Stimulated activated CD4-positive, alpha-beta T cell treated with anti-CD3 and anti-CD28 coated beads, Interleukin-1b, Interleukin-23, amount 100 ng/mL, for 4 hours (primary cell): ENCODE data around the gene IQCB1.
"Not testable (repeated sequence)": the region's sequence is repeated elsewhere in the genome, so short reads cannot be mapped to it uniquely, and the experiment has no call there.

ENCODE experiments used
- DNase-seq, 2 donors: peaks; one replicate each; pipeline ENCODE4 v3.0.0-alpha.2; 2020; ENCODE audit warnings: low read depth in 2 of 2

The IQCB1 gene

GRCh38 chr3:121748680-121749275, 86.1 kb downstream of the IQCB1 start:
- DNase-seq, result no peak

- no peak for DNase-seq
These were observed 86.9 kb downstream of the IQCB1 start for GRCh38 chr3:121747976-121748375.

DNA sequence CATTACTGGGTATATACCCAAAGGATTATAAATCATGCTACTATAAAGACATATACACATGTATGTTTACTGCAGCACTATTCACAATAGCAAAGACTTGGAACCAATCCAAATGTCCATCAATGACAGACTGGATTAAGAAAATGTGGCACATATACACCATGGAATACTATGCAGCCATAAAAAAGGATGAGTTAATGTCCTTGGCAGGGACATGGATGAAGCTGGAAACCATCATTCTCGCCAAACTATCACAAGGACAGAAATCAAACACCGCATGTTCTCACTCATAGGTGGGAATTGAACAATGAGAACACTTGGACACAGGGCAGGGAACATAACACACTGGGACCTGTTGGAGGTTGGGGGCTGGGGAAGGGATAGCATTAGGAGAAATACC, 91.8 kb downstream of the IQCB1 start:
- DNase-seq, result not testable (repeated sequence)

DNA sequence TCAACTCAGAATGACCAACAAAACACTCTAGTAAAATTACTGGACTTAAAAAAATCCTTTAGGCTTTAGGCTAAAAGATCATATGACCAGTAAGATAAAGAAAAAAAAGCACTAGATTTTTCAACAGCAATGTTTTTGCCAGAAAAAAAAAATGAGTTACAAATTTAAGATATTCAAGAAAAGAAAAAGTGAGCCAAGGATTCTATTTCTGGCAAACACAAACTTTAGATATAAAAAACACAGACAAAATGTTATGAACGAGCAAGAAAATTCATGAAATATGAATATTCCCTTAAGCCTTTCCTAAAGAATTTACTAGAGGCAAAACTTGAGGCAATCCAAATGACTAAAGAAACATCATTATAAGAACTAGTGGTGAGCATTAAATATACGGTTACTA, 94.0 kb downstream of the IQCB1 start:
- no peak for DNase-seq

GRCh38 chr3:121739902-121740301, 95.0 kb downstream of the IQCB1 start:
- DNase-seq, result no peak

DNA sequence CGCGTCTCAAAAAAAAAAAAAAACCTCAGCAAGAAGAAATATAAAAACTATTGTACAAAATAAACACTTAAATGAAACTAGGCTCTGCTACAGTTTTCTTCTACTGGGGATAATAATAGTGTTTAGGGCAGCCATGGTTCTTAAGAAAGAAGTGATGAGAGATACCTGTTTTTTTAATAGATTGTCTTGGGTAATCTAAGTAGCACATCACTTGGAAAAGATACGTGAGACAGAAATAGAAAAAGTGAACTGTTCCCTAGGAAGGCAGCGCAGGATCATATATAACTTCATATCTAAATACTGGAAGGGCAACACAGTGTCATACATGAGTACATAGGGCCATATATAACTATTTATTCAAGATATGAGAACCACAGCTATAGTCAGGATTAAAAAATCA, 97.2 kb downstream of the IQCB1 start:
- no peak for DNase-seq

DNA sequence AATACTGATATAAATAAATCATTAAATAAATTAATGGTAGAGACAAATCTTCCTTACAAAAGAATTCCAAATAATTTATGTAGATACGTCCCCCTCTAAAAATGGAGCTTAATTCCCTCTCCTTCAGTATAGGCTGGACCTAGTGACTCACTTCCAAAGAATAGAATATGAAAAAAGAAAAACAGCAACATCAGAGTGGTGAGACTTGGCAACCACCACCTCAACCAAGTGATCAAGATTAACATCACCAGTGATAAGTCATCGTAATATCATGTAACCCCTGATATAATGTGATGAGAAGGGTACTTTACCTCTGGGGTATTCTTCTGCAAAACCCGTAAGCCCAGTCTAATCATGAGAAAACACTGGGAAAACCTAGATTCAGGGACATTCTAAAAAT, 98.7 kb downstream of the IQCB1 start:
- DNase-seq, result no peak

DNA sequence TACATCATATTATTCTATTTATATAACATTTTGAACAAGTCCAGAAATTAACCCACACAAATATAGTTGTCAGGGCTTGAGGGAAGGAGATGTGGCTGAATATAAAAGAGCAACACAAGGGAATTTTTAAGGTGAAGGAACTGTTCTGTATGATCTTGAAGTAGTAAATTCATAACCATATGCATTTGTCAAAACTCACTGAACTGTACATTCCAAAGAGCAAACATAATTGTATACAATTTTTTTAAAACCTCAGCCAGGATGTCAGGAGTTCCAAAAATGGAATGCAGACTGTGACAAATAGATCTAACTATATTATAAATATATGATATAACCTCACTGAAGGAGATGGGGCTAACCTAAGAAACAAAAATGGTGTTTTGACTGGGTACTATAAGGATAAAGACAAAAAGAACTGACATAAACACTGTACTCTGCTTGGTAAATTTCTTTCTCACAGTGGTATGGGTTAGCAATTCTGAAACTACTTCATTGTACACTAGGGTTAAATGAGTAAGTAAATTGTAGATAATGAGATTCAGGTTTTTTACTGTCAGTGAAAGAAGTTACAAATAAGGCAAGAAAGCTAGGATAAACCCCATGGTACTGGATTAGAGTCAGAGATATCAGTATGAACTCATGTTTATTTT, 99.7 kb downstream of the IQCB1 start:
- no peak for DNase-seq

- no peak for DNase-seq
These were observed 103.7 kb downstream of the IQCB1 start for GRCh38 chr3:121730940-121731687.

- DNase-seq, result no peak
These were observed 110.7 kb downstream of the IQCB1 start for GRCh38 chr3:121724130-121724529.

- no peak for DNase-seq
These were observed 111.4 kb downstream of the IQCB1 start for GRCh38 chr3:121723485-121723884.

DNA sequence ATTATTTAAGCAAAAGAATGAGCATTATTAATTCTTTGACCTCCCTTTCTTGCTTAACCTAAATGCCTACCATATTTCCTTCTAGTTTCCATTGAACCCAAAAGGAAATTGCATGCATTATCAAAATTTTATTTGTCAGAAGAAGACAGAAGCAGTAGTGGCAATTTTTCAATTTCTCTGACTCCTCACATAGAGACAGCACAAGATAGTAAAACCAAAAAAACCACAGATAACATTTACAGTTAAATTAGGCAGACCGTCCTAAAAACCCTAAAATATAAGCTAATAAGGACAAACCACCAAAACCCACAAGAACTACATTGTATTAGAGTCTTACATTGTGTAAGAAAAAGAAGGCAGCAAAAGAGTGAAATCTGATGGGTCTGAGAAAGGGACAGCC, 112.4 kb downstream of the IQCB1 start:
- DNase-seq, result no peak

DNA sequence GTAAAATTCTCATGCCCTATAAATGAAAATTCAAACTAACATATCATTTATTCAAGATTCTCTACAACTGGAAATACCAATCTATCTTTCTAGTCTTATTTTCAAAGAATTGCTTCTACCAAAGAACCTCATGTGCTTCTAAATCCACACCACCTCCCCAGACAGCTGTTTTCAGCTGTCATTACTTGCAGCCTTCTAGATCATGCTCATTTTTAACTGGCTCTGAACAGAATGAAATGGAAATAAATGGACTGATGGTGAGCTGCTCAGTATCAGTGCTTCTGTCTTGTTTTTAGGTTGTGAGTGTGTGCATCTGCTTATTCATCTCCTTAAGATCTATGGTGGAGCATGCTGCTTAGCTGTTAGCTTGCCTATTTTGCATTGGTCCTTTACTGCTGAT, 114.7 kb downstream of the IQCB1 start:
- DNase-seq, result no peak
